ENCODE results near the gene PNMA1. TPM values are rescaled to one million over a fixed set of nuclear protein-coding genes. Genes with fewer than 3 reads are reported as not detected.

PNMA1 gene
- total RNA-seq, 1 donor from 2014 or later, result 20.6 TPM

DNA sequence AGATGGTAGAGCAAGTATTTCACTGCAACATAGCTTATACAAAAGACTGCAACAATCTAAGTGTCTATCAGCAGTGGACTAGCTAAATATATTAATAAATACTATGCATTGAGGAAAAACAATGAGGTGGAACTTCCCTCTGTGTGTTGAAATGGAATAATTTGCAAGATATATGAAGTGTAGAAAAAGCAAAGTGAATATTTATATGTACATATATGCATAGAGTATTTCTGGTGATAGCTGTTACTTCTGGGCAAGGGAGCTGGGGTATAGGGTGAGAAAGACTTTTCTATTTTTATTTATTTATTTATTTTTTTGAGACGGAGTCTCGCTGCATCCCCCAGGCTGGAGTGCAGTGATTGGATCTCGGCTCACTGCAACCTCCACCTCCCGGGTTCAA, 35.5 kb downstream of the PNMA1 start:
- intact Hi-C loops (cut with micrococcal nuclease), result no loop called here

DNA sequence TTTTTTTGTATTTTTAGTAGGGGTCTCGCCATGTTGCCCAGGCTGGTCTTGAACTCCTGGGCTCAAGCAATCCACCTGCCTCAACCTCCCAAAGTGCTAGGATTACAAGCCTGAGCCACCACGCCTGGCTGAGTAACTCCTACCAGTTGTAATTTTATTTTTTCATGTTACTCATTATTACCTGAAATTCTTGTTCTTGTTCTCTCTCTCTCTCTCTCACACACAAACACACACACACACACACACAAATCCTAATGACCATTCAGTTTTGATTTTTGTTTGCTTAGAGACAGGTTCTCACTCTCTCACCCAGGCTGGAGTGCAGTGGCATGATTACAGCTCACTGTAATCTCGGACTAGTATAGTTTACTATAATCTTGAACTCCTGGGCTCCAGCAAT, 39.2 kb downstream of the PNMA1 start:
- intact Hi-C loops (cut with micrococcal nuclease), result no loop called here

DNA sequence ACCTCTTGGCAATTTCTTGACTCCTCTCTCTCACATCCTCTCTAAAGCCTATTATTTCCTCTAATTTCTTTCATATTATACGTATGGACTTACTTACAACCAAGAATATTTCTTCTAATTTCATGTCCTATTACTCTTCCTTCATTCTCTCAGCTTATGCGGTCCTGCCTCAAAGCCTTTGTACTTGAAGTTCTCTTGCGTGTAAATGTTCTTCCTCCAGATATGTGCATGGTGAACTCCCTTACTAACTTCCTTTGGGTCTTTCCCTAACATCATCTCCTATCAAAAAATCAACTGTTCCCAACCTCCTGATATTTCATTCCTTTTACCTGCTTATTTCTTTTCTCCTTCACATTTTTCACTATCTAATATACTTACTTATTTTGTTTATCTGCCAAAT, 46.3 kb downstream of the PNMA1 start:
- intact Hi-C loops (cut with micrococcal nuclease), result no loop called here

DNA sequence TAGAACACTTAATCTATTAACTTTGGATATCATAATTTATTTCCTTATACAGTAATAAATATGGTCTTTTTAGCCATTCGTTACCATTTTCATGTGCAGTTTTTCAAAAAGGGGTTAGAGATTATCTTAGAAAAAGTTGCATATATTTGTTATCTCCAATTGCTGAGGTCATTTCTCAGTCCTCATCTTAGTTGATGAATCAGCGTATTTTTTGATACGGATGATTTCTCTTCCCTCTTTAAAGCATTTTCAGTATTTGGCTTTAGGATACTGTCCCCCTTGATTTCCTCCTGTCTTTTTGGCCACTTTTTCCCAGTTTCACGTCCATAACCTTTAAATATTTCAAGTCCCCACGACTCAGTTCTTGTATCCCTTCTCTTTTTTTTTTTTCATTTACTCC, 47.6 kb downstream of the PNMA1 start:
- intact Hi-C loops (cut with micrococcal nuclease), result no loop called here

DNA sequence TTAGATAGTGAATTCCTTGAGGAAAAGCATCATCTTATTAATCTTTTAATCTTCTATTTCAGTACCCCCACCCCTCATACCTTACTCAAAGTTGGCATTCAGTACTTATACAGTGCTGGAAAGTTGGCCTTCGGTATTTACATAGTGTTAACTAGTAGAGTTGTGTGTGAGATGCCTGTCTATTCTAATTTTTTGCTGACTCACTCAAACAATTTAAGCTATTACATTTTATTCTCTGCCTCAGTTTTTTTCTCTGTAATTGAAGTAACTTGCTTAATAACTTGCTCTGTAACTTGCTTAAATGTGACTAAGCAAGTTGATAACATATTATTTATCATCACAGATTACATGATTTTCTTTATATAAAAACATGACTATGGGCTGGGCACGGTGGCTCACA, 49.1 kb downstream of the PNMA1 start:
- intact Hi-C loops (cut with micrococcal nuclease), result no loop called here

DNA sequence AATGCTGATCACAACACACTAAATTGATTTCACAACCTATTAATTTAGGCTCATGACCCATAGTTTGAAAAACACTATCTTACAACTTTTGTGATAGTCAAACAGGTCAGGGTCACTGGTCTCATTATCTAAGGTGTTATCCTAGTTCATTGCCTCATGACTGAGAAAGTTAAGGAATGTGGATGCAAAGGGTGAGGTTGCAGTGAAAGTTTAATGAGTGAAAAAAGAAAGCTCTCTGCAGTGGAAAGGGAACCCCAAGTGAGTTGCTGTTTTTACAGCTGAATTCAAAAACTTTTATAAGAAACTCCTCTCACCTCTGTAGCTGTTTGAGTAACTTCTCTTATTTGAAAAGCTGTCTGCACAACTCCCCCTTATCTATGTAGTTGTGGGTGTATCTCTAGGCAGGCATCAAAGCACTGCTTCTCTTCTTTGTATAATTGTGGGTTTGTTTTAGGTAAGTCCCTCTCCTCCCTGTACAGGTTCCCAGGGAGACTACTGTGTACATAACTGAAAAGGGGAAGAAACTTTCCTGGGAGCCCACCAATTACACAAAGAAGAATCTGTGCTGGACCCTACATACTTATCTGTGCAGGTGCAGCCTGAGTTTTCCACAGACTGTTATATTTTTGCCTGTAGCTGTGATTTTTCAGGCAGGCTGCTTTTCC, 50.5 kb downstream of the PNMA1 start:
- intact Hi-C loops (cut with micrococcal nuclease), result no loop called here

DNA sequence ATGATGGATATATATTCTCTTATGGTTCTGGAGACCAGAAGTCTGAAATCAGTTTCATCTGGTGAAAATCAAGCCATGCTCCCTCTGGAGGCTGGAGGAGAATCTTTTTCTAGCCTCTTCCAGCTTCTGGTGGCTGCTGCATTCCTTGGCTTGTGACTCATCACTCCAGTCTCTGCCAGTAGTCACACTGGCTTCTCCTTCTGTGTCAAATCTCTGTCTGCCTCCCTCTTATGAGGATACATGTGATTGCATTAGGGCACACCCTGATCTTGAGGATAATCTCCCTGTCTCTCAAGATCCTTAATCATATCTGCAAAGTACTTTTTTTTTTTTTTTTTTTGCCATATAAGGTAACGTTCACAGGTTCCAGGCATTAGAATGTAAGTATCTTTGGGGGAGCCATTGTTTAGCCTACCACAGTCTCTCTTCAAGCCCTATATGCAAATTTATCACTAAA, 51.7 kb downstream of the PNMA1 start:
- intact Hi-C loops (cut with micrococcal nuclease), result no loop called here

DNA sequence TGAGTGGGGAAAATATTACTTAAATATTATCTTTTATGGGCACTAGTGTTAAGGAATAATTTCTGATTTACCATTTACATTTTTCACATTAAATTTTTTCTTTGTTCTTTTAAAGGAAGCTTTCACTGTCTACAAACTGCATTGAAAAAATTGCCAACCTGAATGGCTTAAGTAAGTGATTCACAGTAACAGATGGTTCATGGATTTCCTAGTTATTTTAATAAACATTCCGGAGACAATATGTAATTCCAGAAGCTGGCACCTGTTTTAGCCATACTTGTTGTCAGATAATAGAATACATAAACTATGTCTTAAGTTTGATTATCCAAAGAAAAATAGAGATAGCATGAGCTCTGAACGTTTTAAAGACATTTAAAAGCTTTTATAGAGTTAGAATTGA, 52.3 kb downstream of the PNMA1 start:
- intact Hi-C loops (cut with micrococcal nuclease), result no loop called here

Other genes with a start within 250 kb of the PNMA1 start
- 24.2 and 25.5 TPM in 2 replicates for gene RIOX1, start 223.5 kb downstream of the PNMA1 start, total RNA-seq
- 3.5 and 3.7 TPM in 2 replicates for gene ACOT1, start 177.2 kb downstream of the PNMA1 start, total RNA-seq
- gene HEATR4, start 155.4 kb downstream of the PNMA1 start, total RNA-seq, result 0.11 and 0.25 TPM in 2 replicates
- gene ACOT2, start 145.2 kb downstream of the PNMA1 start, total RNA-seq, result 17.9 and 18.1 TPM in 2 replicates
- 0.27 and 0.55 TPM in 2 replicates for gene ACOT4, start 122.5 kb downstream of the PNMA1 start, total RNA-seq
- not detected in 2 replicates for gene ACOT6, start 101.9 kb downstream of the PNMA1 start, total RNA-seq
- gene DNAL1, start 69.4 kb downstream of the PNMA1 start, total RNA-seq, result 4.7 and 5.3 TPM in 2 replicates
- 0.84 and 0.89 TPM in 2 replicates for gene PTGR2, start 137.4 kb upstream of the PNMA1 start, total RNA-seq
- gene ZNF410, start 172.5 kb upstream of the PNMA1 start, total RNA-seq, result 51.6 and 57.1 TPM in 2 replicates
- gene FAM161B, start 235.7 kb upstream of the PNMA1 start, total RNA-seq, result 1.2 and 1.4 TPM in 2 replicates
- 17.1 and 18.5 TPM in 2 replicates for gene COQ6, start 235.9 kb upstream of the PNMA1 start, total RNA-seq

All from T-helper 2 cell treated with Interferon-gamma antibody and Interleukin-4, amounts not matched to agents 100 ng/mL and 5 ng/mL, for 36 hours (primary cell).